ENCODE results near the gene SMIM3. TPM values are rescaled to one million over a fixed set of nuclear protein-coding genes. Genes with fewer than 3 reads are reported as not detected.
"Not testable (repeated sequence)": the region's sequence is repeated elsewhere in the genome, so short reads cannot be mapped to it uniquely, and the experiment has no call there.

SMIM3 gene
- total RNA-seq, 1 donor, result 61.8 TPM

- TF ChIP-seq CTCF (IDR thresholded peaks at IDR 0.05; ENCODE audit: insufficient read depth, low read length), result no peak
- no peak for DNase-seq (ENCODE audit: low read depth)
- no peak overlapping the region for H3K4me3 ChIP-seq (ENCODE audit: low read depth, low read length)
These were observed 7.4 kb downstream of the SMIM3 start for GRCh38 chr5:150785950-150786349.

GRCh38 chr5:150786876-150787275 lies 8.3 kb downstream of the SMIM3 start:
- no peak overlapping the region for H3K4me3 ChIP-seq (ENCODE audit: low read depth, low read length)
- DNase-seq (ENCODE audit: low read depth), result no peak
- no peak for TF ChIP-seq CTCF (IDR thresholded peaks at IDR 0.05; ENCODE audit: insufficient read depth, low read length)

- DNase-seq (ENCODE audit: low read depth), result peak; percentile 50
- no peak overlapping the region for H3K4me3 ChIP-seq (ENCODE audit: low read depth, low read length)
- no peak for TF ChIP-seq CTCF (IDR thresholded peaks at IDR 0.05; ENCODE audit: insufficient read depth, low read length)
These were observed 9.1 kb downstream of the SMIM3 start for GRCh38 chr5:150787656-150788055.

- peak; percentile 57 for DNase-seq (ENCODE audit: low read depth)
- TF ChIP-seq CTCF (IDR thresholded peaks at IDR 0.05; ENCODE audit: insufficient read depth, low read length), result no peak
- no peak overlapping the region for H3K4me3 ChIP-seq (ENCODE audit: low read depth, low read length)
These were observed 10.4 kb downstream of the SMIM3 start for GRCh38 chr5:150788977-150789376.

- no peak for DNase-seq (ENCODE audit: low read depth)
- no peak overlapping the region for H3K4me3 ChIP-seq (ENCODE audit: low read depth, low read length)
- TF ChIP-seq CTCF (IDR thresholded peaks at IDR 0.05; ENCODE audit: insufficient read depth, low read length), result no peak
These were observed 10.9 kb downstream of the SMIM3 start for GRCh38 chr5:150789450-150789849.

GRCh38 chr5:150789943-150790611 lies 11.5 kb downstream of the SMIM3 start:
- peak; percentile 97 for DNase-seq (ENCODE audit: low read depth)
- peak overlapping the region; percentile 28 for H3K4me3 ChIP-seq (ENCODE audit: low read depth, low read length)
- no peak for TF ChIP-seq CTCF (IDR thresholded peaks at IDR 0.05; ENCODE audit: insufficient read depth, low read length)

- H3K4me3 ChIP-seq (ENCODE audit: low read depth, low read length), result no peak overlapping the region
- no peak for TF ChIP-seq CTCF (IDR thresholded peaks at IDR 0.05; ENCODE audit: insufficient read depth, low read length)
- peak; percentile 50 for DNase-seq (ENCODE audit: low read depth)
These were observed 13.0 kb downstream of the SMIM3 start for GRCh38 chr5:150791536-150791935.

GRCh38 chr5:150793423-150793888 lies 14.9 kb downstream of the SMIM3 start:
- not testable (repeated sequence) for DNase-seq (ENCODE audit: low read depth); H3K4me3 ChIP-seq (ENCODE audit: low read depth, low read length)

All from fibroblast of the aortic adventitia (primary cell).